NCI-H128 (cell line): ENCODE measurements around the gene ZBTB42.
"Not testable (repeated sequence)": the region's sequence is repeated elsewhere in the genome, so short reads cannot be mapped to it uniquely, and the experiment has no call there.

ENCODE experiments used
- DNase-seq: peaks from one replicate; lab custom pipeline; 2025; ENCODE audit not compliant: unreplicated experiment; lab: John Stamatoyannopoulos, UW

ZBTB42 gene

DNA sequence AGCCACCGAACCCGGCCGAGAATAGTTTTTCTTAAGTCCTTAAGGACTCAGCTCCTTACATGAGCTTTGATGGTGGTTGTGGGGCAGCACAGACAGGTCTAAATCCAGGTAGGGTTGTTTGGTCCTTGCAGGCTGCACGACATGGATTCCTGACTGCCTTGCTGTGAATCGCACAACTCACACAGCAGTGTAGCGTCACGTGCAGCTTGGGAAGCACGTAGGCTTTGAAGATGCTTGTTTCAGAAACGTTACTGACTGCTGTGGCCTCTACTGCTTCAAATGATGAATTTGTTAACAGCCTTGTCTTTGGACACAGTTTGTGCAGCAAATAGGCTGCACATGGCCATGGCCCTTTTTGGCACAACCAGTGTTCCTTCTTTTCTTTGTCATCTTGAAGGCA, 29.9 kb downstream of the ZBTB42 start:
- no peak for DNase-seq

DNA sequence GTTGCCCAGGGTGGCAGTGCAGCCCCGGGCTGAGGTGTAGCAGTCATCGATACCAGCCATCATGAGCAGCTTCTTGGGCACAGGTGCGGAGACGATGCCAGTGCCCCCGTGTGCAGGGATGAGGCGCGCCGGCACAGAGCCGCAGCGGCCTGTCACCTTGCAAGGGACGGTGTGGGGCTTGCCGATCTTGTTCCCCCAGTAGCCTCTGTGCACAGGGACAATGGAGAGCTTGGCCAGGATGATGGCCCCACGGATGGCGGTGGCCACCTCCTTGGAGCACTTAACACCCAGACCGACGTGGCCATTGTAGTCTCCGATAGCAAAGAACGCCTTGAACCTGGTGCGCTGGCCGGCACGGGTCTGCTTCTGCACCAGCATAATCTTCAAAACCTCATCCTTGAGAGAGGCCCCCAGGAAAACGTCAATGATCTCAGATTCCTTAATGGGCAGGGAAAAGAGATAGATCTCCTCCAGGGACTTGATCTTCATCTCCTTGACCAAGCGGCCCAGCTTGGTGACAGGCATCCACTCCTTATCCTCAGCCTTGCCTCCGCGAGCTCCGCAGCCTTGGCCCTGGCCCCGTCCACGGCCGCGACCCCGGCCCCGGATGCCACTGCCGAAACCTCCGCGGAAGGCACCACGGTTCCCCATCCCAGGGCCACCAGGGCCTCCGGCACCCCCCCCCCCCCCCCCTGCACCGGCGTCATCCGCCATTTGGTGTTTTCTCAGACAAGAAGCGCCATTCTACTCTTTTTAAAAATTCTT, 35.5 kb downstream of the ZBTB42 start:
- not testable (repeated sequence) for DNase-seq

DNA sequence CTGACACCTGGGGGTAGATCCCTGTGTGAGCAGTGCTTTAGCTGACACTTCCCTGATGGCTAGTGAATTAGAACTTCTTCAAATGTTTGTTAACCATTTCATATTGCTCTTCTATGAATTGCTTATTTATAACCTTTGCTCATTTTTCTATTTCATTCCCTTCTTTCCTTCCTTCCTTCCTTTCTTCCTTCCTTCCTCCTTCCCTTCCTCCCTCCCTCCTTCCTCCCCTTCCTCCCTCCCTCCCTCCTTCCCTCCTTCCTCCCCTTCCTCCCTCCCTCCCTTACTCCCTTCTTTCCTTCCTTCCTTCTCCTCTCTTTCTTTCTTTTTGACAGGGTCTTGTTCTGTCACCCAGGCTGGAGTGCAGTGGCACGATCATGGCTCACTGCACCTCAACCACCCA, 40.8 kb downstream of the ZBTB42 start:
- DNase-seq: no peak

DNA sequence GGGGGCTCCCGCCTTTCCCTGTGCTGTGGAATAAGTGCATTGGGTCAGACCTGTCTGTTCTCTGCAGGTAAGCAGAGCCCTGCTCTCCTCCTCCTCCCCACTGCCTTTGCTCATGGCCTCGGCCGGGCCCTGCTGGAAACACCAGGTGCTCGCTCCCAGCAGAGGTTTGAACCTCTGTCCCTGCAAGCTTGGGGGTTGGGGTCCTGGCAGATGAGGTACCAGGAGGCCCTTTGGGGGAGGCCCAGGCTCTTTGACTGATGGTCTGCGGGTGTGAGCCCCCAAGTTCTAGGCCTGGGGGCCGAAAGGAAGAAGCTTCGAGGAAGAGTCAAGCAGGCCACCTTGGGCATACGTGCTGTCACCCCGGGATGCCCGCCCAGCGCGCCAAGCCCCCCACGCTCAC, 42.1 kb downstream of the ZBTB42 start:
- no peak for DNase-seq

DNA sequence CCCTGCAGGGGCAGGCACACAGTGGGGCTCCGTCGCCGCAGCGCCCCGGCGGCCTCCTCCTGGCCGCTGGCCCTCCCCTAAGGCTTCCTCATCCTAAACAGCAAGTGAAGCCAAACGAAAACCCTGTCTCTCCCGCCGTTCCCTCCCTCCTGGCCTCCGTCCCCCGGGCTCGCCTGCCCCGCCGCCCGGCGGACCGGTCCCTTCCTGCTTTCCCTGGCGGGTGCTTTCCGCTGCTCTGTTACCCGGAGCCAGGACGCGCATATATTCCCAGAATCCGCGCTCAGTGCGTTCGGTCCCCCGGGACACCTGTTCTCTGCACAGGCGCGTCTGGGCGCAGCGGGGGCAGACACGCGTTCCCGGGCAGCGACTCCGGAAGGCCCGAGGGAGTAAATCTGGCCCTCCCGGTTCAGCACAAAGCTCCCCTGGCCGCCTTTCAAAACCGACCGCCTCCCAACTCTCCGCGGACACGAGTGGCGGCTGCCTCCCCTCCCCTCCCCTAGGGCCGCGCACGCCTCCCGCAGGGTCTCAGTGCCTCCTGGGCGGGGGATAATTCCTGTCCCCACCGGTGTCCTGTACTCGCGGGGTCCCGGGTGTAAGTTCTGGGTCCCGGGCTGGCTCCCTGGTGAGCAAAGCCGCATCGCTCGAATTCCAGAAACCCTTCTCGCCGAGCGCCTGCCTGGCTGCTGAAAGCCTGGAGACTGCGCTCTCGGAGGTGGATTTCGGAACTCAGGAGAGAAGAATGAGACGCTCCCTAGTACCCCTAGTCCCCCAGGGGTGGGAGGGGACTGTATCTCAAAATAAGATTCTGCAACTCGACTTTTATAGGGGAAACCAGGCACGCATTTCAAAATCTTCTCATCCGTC, 42.8 kb downstream of the ZBTB42 start:
- DNase-seq: no peak

DNA sequence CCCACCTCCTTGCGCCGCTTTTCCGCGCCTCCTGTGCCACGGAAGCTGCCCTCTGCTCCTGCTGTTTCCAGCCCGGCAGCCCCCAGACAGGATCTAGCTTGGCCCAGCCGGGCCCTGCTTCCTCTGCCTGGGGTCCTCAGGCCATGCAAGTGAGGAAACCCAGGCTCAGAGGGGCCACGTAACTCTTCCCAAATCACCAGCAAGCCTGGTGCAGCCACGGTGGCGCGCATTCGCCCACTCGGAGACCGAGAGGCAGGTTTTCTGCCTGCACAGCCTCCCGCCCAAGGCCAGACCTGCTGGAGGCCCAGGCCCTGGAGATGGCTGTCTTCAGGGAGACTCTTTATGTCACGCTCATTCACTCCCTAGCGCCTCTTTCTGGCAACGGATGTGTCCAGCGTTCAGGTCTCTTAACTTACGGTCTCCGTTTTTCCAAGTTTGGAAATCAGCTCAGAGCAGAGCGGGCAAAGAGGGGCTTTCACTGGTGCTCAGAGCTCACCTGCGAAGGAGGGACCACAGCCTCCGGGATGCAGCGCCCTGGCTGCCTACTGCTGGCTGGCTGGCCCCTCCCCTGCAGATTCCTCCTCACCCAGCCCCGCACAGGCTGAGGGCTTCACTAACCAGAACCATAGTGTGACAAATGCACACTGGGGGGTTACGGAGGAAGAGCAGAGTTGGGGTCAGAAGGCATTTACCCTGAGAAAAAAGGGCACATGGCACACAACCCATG, 43.6 kb downstream of the ZBTB42 start:
- DNase-seq: no peak

DNA sequence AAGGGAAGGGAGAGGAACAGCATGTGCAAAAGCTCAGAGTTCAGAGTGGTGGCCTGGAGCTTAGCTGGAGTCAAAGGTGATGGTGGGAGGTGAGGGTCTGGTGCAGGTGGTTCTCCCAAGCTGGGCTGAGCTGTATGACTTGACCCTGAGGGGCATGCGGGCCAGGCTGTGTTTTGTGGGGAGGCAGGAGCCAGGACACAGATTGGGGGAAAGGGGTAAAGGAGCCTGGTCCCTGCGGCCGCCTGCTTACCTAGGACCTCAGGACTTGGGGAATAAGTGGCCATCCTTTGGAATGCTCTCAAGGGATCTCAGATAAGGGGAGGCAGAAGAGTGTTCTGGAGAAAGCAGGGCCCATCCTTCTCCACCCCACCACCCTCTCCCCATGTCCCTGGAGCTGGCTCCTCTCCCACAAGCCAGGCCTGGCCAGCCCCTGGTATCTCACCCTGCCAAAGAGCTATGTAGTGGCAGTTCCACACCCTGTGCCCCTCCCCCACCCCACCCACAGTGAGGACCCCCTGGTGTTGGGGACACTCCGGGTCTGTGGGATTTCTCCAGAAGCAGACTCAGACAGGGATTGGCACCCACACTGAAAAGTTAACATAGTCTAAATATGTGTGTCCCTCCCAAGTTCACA, 44.2 kb downstream of the ZBTB42 start:
- DNase-seq: no peak

DNA sequence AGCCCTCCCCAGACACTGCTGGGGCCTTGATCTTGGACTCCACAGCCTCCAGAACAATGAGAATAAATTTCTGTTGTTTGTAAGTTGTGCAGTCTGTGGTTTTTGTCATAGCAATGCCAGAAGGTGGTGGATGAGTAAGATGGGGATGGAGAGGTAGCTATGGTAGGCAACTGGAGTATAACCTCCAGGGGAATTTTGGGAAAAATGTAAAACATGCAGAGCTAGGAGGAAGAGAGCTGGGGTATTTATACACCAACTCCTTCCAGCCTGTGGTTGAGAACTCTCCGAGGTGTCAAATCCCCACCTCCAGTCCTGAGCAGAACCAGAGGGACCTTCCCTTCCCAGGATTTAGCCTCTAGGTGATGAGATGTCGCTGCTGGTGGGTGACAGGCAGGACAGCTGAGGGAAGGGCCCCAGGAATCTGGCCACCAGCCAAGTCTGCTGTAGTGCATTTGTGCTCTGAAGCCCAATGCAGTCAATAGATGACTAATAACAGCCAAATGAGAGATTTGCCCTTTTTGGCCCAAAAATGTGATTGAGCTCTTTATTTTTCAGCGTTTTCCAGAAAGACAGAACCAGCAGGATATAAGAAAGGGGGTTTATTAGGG, 45.0 kb downstream of the ZBTB42 start:
- DNase-seq: no peak

DNA sequence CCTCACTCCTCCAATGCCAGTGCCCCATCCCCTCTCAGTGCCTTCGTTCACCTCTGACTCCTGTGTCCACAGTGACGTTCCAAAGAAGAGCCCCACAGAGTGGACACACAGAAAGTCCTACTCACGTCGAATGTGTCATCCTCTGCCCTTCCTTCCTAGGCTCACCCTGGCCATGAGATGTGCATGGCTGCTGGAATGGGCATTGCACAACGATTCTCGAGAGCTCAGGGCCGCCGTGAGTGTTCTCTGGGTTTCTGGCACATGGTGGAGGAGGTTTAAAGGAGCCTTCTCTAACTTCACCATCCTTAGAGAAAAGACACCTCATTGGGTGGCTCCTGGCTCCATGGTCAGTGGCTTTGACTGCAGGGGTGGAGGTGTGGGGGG, 51.4 kb downstream of the ZBTB42 start:
- no peak for DNase-seq
